ENCODE measurements around the gene RNF224.

Gene RNF224

GRCh38 chr9:137251194-137251461 lies 23.8 kb downstream of the RNF224 start, which contains the start of gene STPG3:
TSS of gene STPG3 (plus strand) at chr9:137251286. CDS start at chr9:137251287, 1 bp downstream.
- WGBS (ENCODE audit: insufficient coverage, insufficient read length), result no CpG with 5 or more reads among the region's 4 CpGs
- Histone ChIP-seq H3K9me3 (ENCODE audit: control insufficient read depth, insufficient read depth, low read length) (no peaks in the 10 kb centered on the region), H3K27ac (ENCODE audit: low read length) (no peak within 1 kb of the TSS), H3K36me3 (ENCODE audit: control insufficient read depth, insufficient read depth, low read length) (no peaks in the 10 kb centered on the region; the same call in 1 of the 2 replicates), H3K4me1 (ENCODE audit: control insufficient read depth, insufficient read depth, low read length) (peaks cover 7% of the 10 kb centered on the region), H3K27me3 (ENCODE audit: control insufficient read depth, insufficient read depth, low read length) (no peaks in the 10 kb centered on the region), H3K4me3 (ENCODE audit: low read length) (no peak within 1 kb of the TSS)
- no peak for DNase-seq (ENCODE audit: low read depth, low spot score)

GRCh38 chr9:137251490-137252268 lies 24.4 kb downstream of the RNF224 start:
- WGBS (ENCODE audit: insufficient coverage, insufficient read length), result no CpG with 5 or more reads among the region's 22 CpGs
- no peaks in the 10 kb centered on the region; the same call in 1 of the 2 replicates for H3K36me3 ChIP-seq (ENCODE audit: control insufficient read depth, insufficient read depth, low read length)
- H3K9me3 ChIP-seq (ENCODE audit: control insufficient read depth, insufficient read depth, low read length), result no peaks in the 10 kb centered on the region
- DNase-seq (ENCODE audit: low read depth, low spot score), result no peak
- peaks cover 7% of the 10 kb centered on the region for H3K4me1 ChIP-seq (ENCODE audit: control insufficient read depth, insufficient read depth, low read length)
- no peak overlapping the region for H3K27ac ChIP-seq (ENCODE audit: low read length)
- no peaks in the 10 kb centered on the region for H3K27me3 ChIP-seq (ENCODE audit: control insufficient read depth, insufficient read depth, low read length)
- H3K4me3 ChIP-seq (ENCODE audit: low read length), result no peak overlapping the region

- H3K36me3 ChIP-seq (ENCODE audit: control insufficient read depth, insufficient read depth, low read length), result peaks cover 3% of the 10 kb centered on the region
- H3K4me1 ChIP-seq (ENCODE audit: control insufficient read depth, insufficient read depth, low read length), result peaks cover 7% of the 10 kb centered on the region
- no peak for DNase-seq (ENCODE audit: low read depth, low spot score)
- no peaks in the 10 kb centered on the region for H3K27me3 ChIP-seq (ENCODE audit: control insufficient read depth, insufficient read depth, low read length)
- no peak overlapping the region for H3K4me3 ChIP-seq (ENCODE audit: low read length)
- H3K9me3 ChIP-seq (ENCODE audit: control insufficient read depth, insufficient read depth, low read length), result no peaks in the 10 kb centered on the region
- no peak overlapping the region for H3K27ac ChIP-seq (ENCODE audit: low read length)
- no CpG with 5 or more reads among the region's 35 CpGs for WGBS (ENCODE audit: insufficient coverage, insufficient read length)
Measured at GRCh38 chr9:137252555-137253506, 25.5 kb downstream of the RNF224 start.

GRCh38 chr9:137253717-137254623 lies 26.7 kb downstream of the RNF224 start:
- Histone ChIP-seq H3K36me3 (ENCODE audit: control insufficient read depth, insufficient read depth, low read length) (peaks cover 4% of the 10 kb centered on the region), H3K4me1 (ENCODE audit: control insufficient read depth, insufficient read depth, low read length) (peaks cover 7% of the 10 kb centered on the region), H3K9me3 (ENCODE audit: control insufficient read depth, insufficient read depth, low read length) (no peaks in the 10 kb centered on the region), H3K27me3 (ENCODE audit: control insufficient read depth, insufficient read depth, low read length) (no peaks in the 10 kb centered on the region), H3K27ac (ENCODE audit: low read length) (no peak overlapping the region), H3K4me3 (ENCODE audit: low read length) (peak overlapping the region; percentile 58; the same call in 1 of the 2 replicates)
- no CpG with 5 or more reads among the region's 21 CpGs for WGBS (ENCODE audit: insufficient coverage, insufficient read length)
- DNase-seq (ENCODE audit: low read depth, low spot score), result no peak

- no peaks in the 10 kb centered on the region for H3K9me3 ChIP-seq (ENCODE audit: control insufficient read depth, insufficient read depth, low read length)
- DNase-seq (ENCODE audit: low read depth, low spot score), result no peak
- H3K27ac ChIP-seq (ENCODE audit: low read length), result no peak within 1 kb of the TSS
- peaks cover 7% of the 10 kb centered on the region for H3K36me3 ChIP-seq (ENCODE audit: control insufficient read depth, insufficient read depth, low read length)
- no CpG with 5 or more reads among the region's 105 CpGs for WGBS (ENCODE audit: insufficient coverage, insufficient read length)
- H3K4me1 ChIP-seq (ENCODE audit: control insufficient read depth, insufficient read depth, low read length), result peaks cover 7% of the 10 kb centered on the region
- H3K4me3 ChIP-seq (ENCODE audit: low read length), result peak within 1 kb of the TSS; percentile 58
- H3K27me3 ChIP-seq (ENCODE audit: control insufficient read depth, insufficient read depth, low read length), result no peaks in the 10 kb centered on the region
Measured at GRCh38 chr9:137254624-137255447, 27.5 kb downstream of the RNF224 start, which contains the start of gene NELFB. TSS of gene NELFB (plus strand) at chr9:137255327.

GRCh38 chr9:137255448-137256114 lies 28.3 kb downstream of the RNF224 start:
- H3K4me3 ChIP-seq (ENCODE audit: low read length), result peak overlapping the region; percentile 58
- DNase-seq (ENCODE audit: low read depth, low spot score), result no peak
- no peak overlapping the region for H3K27ac ChIP-seq (ENCODE audit: low read length)
- H3K36me3 ChIP-seq (ENCODE audit: control insufficient read depth, insufficient read depth, low read length), result peaks cover 7% of the 10 kb centered on the region
- no peaks in the 10 kb centered on the region for H3K27me3 ChIP-seq (ENCODE audit: control insufficient read depth, insufficient read depth, low read length)
- peaks cover 5% of the 10 kb centered on the region for H3K4me1 ChIP-seq (ENCODE audit: control insufficient read depth, insufficient read depth, low read length)
- no CpG with 5 or more reads among the region's 51 CpGs for WGBS (ENCODE audit: insufficient coverage, insufficient read length)
- no peaks in the 10 kb centered on the region for H3K9me3 ChIP-seq (ENCODE audit: control insufficient read depth, insufficient read depth, low read length)

GRCh38 chr9:137256362-137256761 lies 29.1 kb downstream of the RNF224 start:
- Histone ChIP-seq H3K36me3 (ENCODE audit: control insufficient read depth, insufficient read depth, low read length) (peaks cover 7% of the 10 kb centered on the region), H3K9me3 (ENCODE audit: control insufficient read depth, insufficient read depth, low read length) (no peaks in the 10 kb centered on the region), H3K27me3 (ENCODE audit: control insufficient read depth, insufficient read depth, low read length) (no peaks in the 10 kb centered on the region), H3K4me3 (ENCODE audit: low read length) (no peak overlapping the region), H3K4me1 (ENCODE audit: control insufficient read depth, insufficient read depth, low read length) (peaks cover 4% of the 10 kb centered on the region), H3K27ac (ENCODE audit: low read length) (no peak overlapping the region)
- no CpG with 5 or more reads among the region's 15 CpGs for WGBS (ENCODE audit: insufficient coverage, insufficient read length)
- DNase-seq (ENCODE audit: low read depth, low spot score), result no peak

GRCh38 chr9:137256856-137257255 lies 29.6 kb downstream of the RNF224 start:
- Histone ChIP-seq H3K36me3 (ENCODE audit: control insufficient read depth, insufficient read depth, low read length) (peaks cover 7% of the 10 kb centered on the region), H3K4me3 (ENCODE audit: low read length) (no peak overlapping the region), H3K27me3 (ENCODE audit: control insufficient read depth, insufficient read depth, low read length) (no peaks in the 10 kb centered on the region), H3K9me3 (ENCODE audit: control insufficient read depth, insufficient read depth, low read length) (no peaks in the 10 kb centered on the region), H3K4me1 (ENCODE audit: control insufficient read depth, insufficient read depth, low read length) (peaks cover 4% of the 10 kb centered on the region), H3K27ac (ENCODE audit: low read length) (no peak overlapping the region)
- DNase-seq (ENCODE audit: low read depth, low spot score), result no peak
- WGBS (ENCODE audit: insufficient coverage, insufficient read length), result no CpG with 5 or more reads among the region's 15 CpGs

Measured in iPS DF 6.9 (cell line).